PFSK-1 (cell line): ENCODE results near the gene EIF6.

Experiments used
- POLR2AphosphoS5 ChIP-seq: IDR thresholded peaks from 2 replicates; pipeline ENCODE4 v1.6.1; 2012; ENCODE audit warnings: low read depth, mild to moderate bottlenecking, control low read depth, low read length, moderate library complexity
- REST ChIP-seq, 2 experiments: IDR thresholded peaks; 2 replicates each; pipeline versions ENCODE4 v1.6.1 to v1.8.0; 2011 to 2012; ENCODE audit warnings: low read depth in 2 of 2, low read length in 2 of 2, control low read depth in 1 of 2, inconsistent platforms in 1 of 2, mild to moderate bottlenecking in 1 of 2, moderate library complexity in 1 of 2; ENCODE audit not compliant: insufficient read depth in 1 of 2
- TAF1 ChIP-seq: IDR thresholded peaks from 2 replicates; pipeline ENCODE4 v1.6.1; 2012; ENCODE audit warnings: low read length, control low read depth, borderline replicate concordance; ENCODE audit not compliant: insufficient read depth

- TF ChIP-seq TAF1 (no peak), POLR2AphosphoS5 (no peak), REST (IDR thresholded peaks at IDR 0.05; ENCODE audit: insufficient read depth in 1 of 2, low read depth in 2 of 2, low read length in 2 of 2) (no peak)
These were observed 35.3 kb upstream of the EIF6 start for GRCh38 chr20:35319871-35320197.
